Esophagus muscularis mucosa (tissue), 3 donors: ENCODE data around the gene SLC2A2.

ENCODE experiments used
- CTCF ChIP-seq, 3 experiments: fragments of 200-600 bp in 2 of 3; fragments of 450-650 bp in 1 of 3; sonication (generic) in 2 of 3; IDR thresholded peaks; one replicate each; pipeline ENCODE4 v1.5.1; 2017 to 2019; ENCODE audit warnings: antibody characterized with exemption in 3 of 3, mild to moderate bottlenecking in 2 of 3, moderate library complexity in 1 of 3
- POLR2AphosphoS5 ChIP-seq, 2 donors: sonication (generic); formaldehyde crosslinking; IDR thresholded peaks; one replicate each; pipeline ENCODE4 v1.6.1; 2017; ENCODE audit warnings: antibody characterized with exemption in 2 of 2

- TF ChIP-seq CTCF (IDR thresholded peaks at IDR 0.05) (no peak), POLR2AphosphoS5 (IDR thresholded peaks at IDR 0.05) (no peak)
Measured at GRCh38 chr3:170988378-170988777, 38.1 kb downstream of the SLC2A2 start.
